MM.1S (cell line): ENCODE results near the gene PTPRR.

Source experiments
- DNase-seq: peaks from one replicate; pipeline ENCODE4 v3.0.0-alpha.2; 2015
- H2AFZ ChIP-seq: fragments of 300-600 bp; sonication (generic); 2 replicates; pipeline ENCODE4 v1.6.0; 2016; ENCODE audit warnings: antibody characterized with exemption, low read length
- H3F3A ChIP-seq: fragments of 300-600 bp; sonication (generic); 2 replicates; pipeline ENCODE4 v1.6.1; 2016; ENCODE audit warnings: mild to moderate bottlenecking, antibody characterized with exemption, low read length, moderate library complexity, mixed read lengths; ENCODE audit not compliant: insufficient read depth
- H3K27ac ChIP-seq: fragments of 300-600 bp; sonication (generic); 2 replicates; pipeline ENCODE4 v1.5.1; 2016; ENCODE audit warnings: mild to moderate bottlenecking, low read length
- H3K27me3 ChIP-seq: fragments of 300-600 bp; sonication (generic); replicated peaks from 2 replicates; pipeline ENCODE4 v1.6.0; 2016; ENCODE audit warnings: low read length; ENCODE audit not compliant: insufficient read depth
- H3K36me3 ChIP-seq: fragments of 300-600 bp; sonication (generic); replicated peaks from 2 replicates; pipeline ENCODE4 v1.6.1; 2016; ENCODE audit warnings: mild to moderate bottlenecking, low read length, mixed read lengths; ENCODE audit not compliant: insufficient read depth
- H3K4me1 ChIP-seq: fragments of 300-600 bp; sonication (generic); 2 replicates; pipeline ENCODE4 v1.6.1; 2016; ENCODE audit warnings: low read length, mixed read lengths
- H3K4me2 ChIP-seq: fragments of 300-600 bp; sonication (generic); 2 replicates; pipeline ENCODE4 v1.6.0; 2016; ENCODE audit warnings: low read depth, low read length
- H3K4me3 ChIP-seq: fragments of 300-600 bp; sonication (generic); 2 replicates; pipeline ENCODE4 v1.5.1; 2016; ENCODE audit warnings: low read length, mixed read lengths
- H3K79me2 ChIP-seq: fragments of 300-600 bp; sonication (generic); 2 replicates; pipeline ENCODE4 v1.6.1; 2016; ENCODE audit warnings: mixed run types, low read length, mixed read lengths
- H3K9ac ChIP-seq: fragments of 300-600 bp; sonication (generic); 2 replicates; pipeline ENCODE4 v1.6.1; 2016; ENCODE audit warnings: low read length, mixed read lengths
- H3K9me2 ChIP-seq: fragments of 300-600 bp; sonication (generic); replicated peaks from 2 replicates; pipeline ENCODE4 v1.6.1; 2016; ENCODE audit warnings: mild to moderate bottlenecking, low read length, mixed read lengths; ENCODE audit not compliant: insufficient read depth
- H3K9me3 ChIP-seq: fragments of 300-600 bp; sonication (generic); replicated peaks from 2 replicates; pipeline ENCODE4 v1.6.1; 2016; ENCODE audit warnings: mild to moderate bottlenecking, low read length, mixed read lengths; ENCODE audit not compliant: insufficient read depth
- H4K20me1 ChIP-seq: fragments of 300-600 bp; sonication (generic); 2 replicates; pipeline ENCODE4 v1.6.1; 2016; ENCODE audit warnings: mild to moderate bottlenecking, low read length, moderate library complexity, mixed read lengths; ENCODE audit not compliant: insufficient read depth
- EZH2 ChIP-seq: fragments of 300-600 bp; sonication (generic); optimal IDR thresholded peaks from 2 replicates; pipeline ENCODE3; 2017; ENCODE audit warnings: low read depth, mild to moderate bottlenecking, antibody characterized with exemption, low read length, mixed read lengths
- EZH2phosphoT487 ChIP-seq: fragments of 300-600 bp; sonication (generic); IDR thresholded peaks from 2 replicates; pipeline ENCODE4 v1.6.1; 2018; ENCODE audit warnings: antibody characterized with exemption, low read length
- TF ChIP-seq, protein P1 (sequence below): fragments of 300-600 bp; sonication (generic); IDR thresholded peaks from 2 replicates; pipeline ENCODE4 v1.5.1; 2016; ENCODE audit warnings: antibody characterized with exemption, low read length, mixed read lengths

The PTPRR gene

GRCh38 chr12:70615174-70615866 lies 305.2 kb downstream of the PTPRR start:
- TF ChIP-seq EZH2 (no peak), EZH2phosphoT487 (no peak)
- TF ChIP-seq, protein P1, sequence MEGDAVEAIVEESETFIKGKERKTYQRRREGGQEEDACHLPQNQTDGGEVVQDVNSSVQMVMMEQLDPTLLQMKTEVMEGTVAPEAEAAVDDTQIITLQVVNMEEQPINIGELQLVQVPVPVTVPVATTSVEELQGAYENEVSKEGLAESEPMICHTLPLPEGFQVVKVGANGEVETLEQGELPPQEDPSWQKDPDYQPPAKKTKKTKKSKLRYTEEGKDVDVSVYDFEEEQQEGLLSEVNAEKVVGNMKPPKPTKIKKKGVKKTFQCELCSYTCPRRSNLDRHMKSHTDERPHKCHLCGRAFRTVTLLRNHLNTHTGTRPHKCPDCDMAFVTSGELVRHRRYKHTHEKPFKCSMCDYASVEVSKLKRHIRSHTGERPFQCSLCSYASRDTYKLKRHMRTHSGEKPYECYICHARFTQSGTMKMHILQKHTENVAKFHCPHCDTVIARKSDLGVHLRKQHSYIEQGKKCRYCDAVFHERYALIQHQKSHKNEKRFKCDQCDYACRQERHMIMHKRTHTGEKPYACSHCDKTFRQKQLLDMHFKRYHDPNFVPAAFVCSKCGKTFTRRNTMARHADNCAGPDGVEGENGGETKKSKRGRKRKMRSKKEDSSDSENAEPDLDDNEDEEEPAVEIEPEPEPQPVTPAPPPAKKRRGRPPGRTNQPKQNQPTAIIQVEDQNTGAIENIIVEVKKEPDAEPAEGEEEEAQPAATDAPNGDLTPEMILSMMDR = no peak
- no peaks in the 10 kb centered on the region for H3K9me2 ChIP-seq
- H2AFZ ChIP-seq = no peak overlapping the region
- no peak overlapping the region for H3K9ac ChIP-seq
- no peak overlapping the region for H3K27ac ChIP-seq
- DNase-seq = no peak
- no peak overlapping the region for H3K4me3 ChIP-seq
- no peak overlapping the region for H3K4me2 ChIP-seq
- H3K4me1 ChIP-seq = no peaks in the 10 kb centered on the region
- no peaks in the 10 kb centered on the region for H3K27me3 ChIP-seq
- no peaks in the 10 kb centered on the region for H3K36me3 ChIP-seq
- H3K9me3 ChIP-seq = no peaks in the 10 kb centered on the region
- no peaks in the 10 kb centered on the region for H4K20me1 ChIP-seq
- no peaks in the 10 kb centered on the region for H3K79me2 ChIP-seq
- H3F3A ChIP-seq = no peaks in the 10 kb centered on the region

- H3K36me3 ChIP-seq = no peaks in the 10 kb centered on the region
- H3K4me1 ChIP-seq = no peaks in the 10 kb centered on the region
- H3K4me2 ChIP-seq = no peak overlapping the region
- H2AFZ ChIP-seq = no peak overlapping the region
- no peaks in the 10 kb centered on the region for H3K79me2 ChIP-seq
- no peaks in the 10 kb centered on the region for H3K9me3 ChIP-seq
- no peak overlapping the region for H3K27ac ChIP-seq
- H3K9me2 ChIP-seq = no peaks in the 10 kb centered on the region
- H3K4me3 ChIP-seq = no peak overlapping the region
- no peaks in the 10 kb centered on the region for H3K27me3 ChIP-seq
- no peaks in the 10 kb centered on the region for H3F3A ChIP-seq
- no peak for DNase-seq
- no peaks in the 10 kb centered on the region for H4K20me1 ChIP-seq
- H3K9ac ChIP-seq = no peak overlapping the region
- TF ChIP-seq EZH2phosphoT487 (no peak), EZH2 (no peak)
- TF ChIP-seq, protein P1 = no peak
These were observed 310.6 kb downstream of the PTPRR start for GRCh38 chr12:70609739-70610491.

DNA sequence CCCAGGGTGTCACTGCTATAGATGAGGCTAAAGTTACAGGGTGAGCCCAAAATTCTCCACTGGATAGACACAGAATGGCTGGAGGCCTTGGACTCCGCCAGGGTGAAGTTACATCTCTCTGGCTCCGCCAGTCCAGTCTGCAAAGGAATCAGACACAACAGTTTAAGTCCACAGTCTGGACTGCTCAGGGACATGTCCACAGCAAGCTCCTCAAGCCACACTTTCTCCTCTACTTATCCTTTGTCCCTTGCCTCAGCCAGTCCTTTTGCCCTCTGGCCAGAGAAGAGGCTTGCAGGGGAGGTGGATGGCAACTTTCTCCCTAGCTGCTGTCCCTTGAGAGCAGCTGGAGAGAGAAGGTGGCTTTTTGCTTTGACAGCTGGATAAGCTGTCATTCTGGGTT lies 311.3 kb downstream of the PTPRR start:
- H3K9ac ChIP-seq = no peak overlapping the region
- DNase-seq = no peak
- no peak overlapping the region for H3K4me3 ChIP-seq
- H3K4me1 ChIP-seq = no peaks in the 10 kb centered on the region
- no peak overlapping the region for H3K27ac ChIP-seq
- no peaks in the 10 kb centered on the region for H3K79me2 ChIP-seq
- no peaks in the 10 kb centered on the region for H3K9me3 ChIP-seq
- no peak overlapping the region for H3K4me2 ChIP-seq
- TF ChIP-seq, protein P1 = no peak
- no peaks in the 10 kb centered on the region for H3K36me3 ChIP-seq
- no peaks in the 10 kb centered on the region for H4K20me1 ChIP-seq
- no peak overlapping the region for H2AFZ ChIP-seq
- H3K27me3 ChIP-seq = no peaks in the 10 kb centered on the region
- no peaks in the 10 kb centered on the region for H3K9me2 ChIP-seq
- no peaks in the 10 kb centered on the region for H3F3A ChIP-seq
